PC-3 (cell line): Measurements from ENCODE around the gene TTF2.

Experiments used
- EZH2 ChIP-seq: fragments of 300-600 bp; sonication (generic); IDR thresholded peaks from one replicate; pipeline ENCODE4 v1.6.1; 2017; ENCODE audit warnings: antibody characterized with exemption, mild to moderate bottlenecking, low read length; ENCODE audit not compliant: unreplicated experiment
- EZH2phosphoT487 ChIP-seq: fragments of 300-600 bp; sonication (generic); IDR thresholded peaks from 2 replicates; pipeline ENCODE4 v1.6.1; 2018; ENCODE audit warnings: mild to moderate bottlenecking, antibody characterized with exemption, low read length, borderline replicate concordance
- TF ChIP-seq, protein P1 (sequence below): fragments of 300-600 bp; sonication (generic); conservative IDR thresholded peaks from 2 replicates; pipeline ENCODE4 v1.5.1; 2017; ENCODE audit warnings: antibody characterized with exemption, low read depth, mild to moderate bottlenecking, low read length

DNA sequence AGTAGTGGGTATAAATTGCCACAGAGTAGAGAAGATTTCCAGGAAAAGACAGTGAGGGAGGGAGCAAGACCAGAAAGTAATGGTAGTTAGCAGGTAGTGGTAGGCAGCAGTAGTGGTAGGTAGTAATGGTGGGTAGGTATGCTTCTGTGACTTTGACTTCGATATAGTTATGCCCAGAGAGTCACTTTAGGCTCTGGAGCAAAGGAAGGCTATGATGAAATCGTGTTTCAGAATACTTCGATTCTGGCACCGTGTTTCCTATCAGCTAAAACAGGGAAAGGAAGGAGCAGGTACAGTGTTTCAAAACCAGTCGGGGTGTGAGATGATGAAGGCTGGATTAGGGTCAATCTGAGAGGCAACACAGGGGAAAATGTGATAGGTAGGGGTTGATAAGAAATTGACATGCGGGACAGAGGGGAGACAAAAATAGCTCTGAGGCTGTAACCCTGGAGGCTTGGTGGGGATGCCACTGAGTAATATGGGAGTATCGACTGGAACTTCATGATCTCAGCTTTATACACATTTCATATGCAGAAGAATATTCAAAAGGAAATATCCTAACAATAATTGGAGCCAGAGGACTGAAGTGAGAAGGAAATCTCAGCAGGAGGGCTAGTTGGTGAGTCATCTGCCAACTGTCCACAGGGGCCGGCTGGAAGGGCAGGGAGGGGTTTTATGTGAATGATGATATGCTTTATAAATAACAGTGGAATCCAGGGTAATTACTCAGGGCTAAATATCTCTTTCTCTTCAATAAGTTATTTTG lies 86.6 kb downstream of the TTF2 start:
- TF ChIP-seq, protein P1, sequence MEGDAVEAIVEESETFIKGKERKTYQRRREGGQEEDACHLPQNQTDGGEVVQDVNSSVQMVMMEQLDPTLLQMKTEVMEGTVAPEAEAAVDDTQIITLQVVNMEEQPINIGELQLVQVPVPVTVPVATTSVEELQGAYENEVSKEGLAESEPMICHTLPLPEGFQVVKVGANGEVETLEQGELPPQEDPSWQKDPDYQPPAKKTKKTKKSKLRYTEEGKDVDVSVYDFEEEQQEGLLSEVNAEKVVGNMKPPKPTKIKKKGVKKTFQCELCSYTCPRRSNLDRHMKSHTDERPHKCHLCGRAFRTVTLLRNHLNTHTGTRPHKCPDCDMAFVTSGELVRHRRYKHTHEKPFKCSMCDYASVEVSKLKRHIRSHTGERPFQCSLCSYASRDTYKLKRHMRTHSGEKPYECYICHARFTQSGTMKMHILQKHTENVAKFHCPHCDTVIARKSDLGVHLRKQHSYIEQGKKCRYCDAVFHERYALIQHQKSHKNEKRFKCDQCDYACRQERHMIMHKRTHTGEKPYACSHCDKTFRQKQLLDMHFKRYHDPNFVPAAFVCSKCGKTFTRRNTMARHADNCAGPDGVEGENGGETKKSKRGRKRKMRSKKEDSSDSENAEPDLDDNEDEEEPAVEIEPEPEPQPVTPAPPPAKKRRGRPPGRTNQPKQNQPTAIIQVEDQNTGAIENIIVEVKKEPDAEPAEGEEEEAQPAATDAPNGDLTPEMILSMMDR: no peak
- TF ChIP-seq EZH2 (no peak), EZH2phosphoT487 (no peak)
